NCI-H187 treated with DMSO at 0.1 percent for 48 hours (cell line): Measurements from ENCODE around the gene STT3B.
A peak's percentile ranks its signal among the peaks of the same experiment; 100 is the strongest.

ENCODE experiments used
- DNase-seq: peaks from one replicate; lab custom pipeline; 2025; lab: John Stamatoyannopoulos, UW

STT3B gene

GRCh38 chr3:31521468-31521867, 11.3 kb upstream of the STT3B start:
- DNase-seq = no peak

- DNase-seq = no peak
Observed at GRCh38 chr3:31522152-31522551, 10.6 kb upstream of the STT3B start.

- no peak for DNase-seq
Observed at GRCh38 chr3:31523543-31523942, 9.2 kb upstream of the STT3B start.

- DNase-seq = no peak
Observed at GRCh38 chr3:31525532-31525931, 7.2 kb upstream of the STT3B start.

- no peak for DNase-seq
Observed at GRCh38 chr3:31529421-31529820, 3.3 kb upstream of the STT3B start.

- no peak for DNase-seq
Observed at GRCh38 chr3:31530039-31530959, 2.4 kb upstream of the STT3B start.

- DNase-seq = no peak
Observed at GRCh38 chr3:31530960-31531335, 1.8 kb upstream of the STT3B start.

GRCh38 chr3:31531452-31531991, 1.2 kb upstream of the STT3B start:
- no peak for DNase-seq

GRCh38 chr3:31531992-31532586, 636 bp upstream of the STT3B start:
- DNase-seq = peak; percentile 74

- no peak for DNase-seq
Observed at GRCh38 chr3:31533169-31534064, 692 bp downstream of the STT3B start.

GRCh38 chr3:31534065-31534425, 1.3 kb downstream of the STT3B start:
- no peak for DNase-seq

GRCh38 chr3:31536497-31536896, 3.8 kb downstream of the STT3B start:
- no peak for DNase-seq

GRCh38 chr3:31538801-31539200, 6.1 kb downstream of the STT3B start:
- DNase-seq = no peak

GRCh38 chr3:31539275-31539674, 6.5 kb downstream of the STT3B start:
- DNase-seq = no peak

- DNase-seq = no peak
Observed at GRCh38 chr3:31541089-31541488, 8.4 kb downstream of the STT3B start.

- DNase-seq = no peak
Observed at GRCh38 chr3:31542246-31542645, 9.5 kb downstream of the STT3B start.

GRCh38 chr3:31543375-31543774, 10.7 kb downstream of the STT3B start:
- no peak for DNase-seq

- no peak for DNase-seq
Observed at GRCh38 chr3:31544634-31545033, 11.9 kb downstream of the STT3B start.

GRCh38 chr3:31546162-31546561, 13.4 kb downstream of the STT3B start:
- DNase-seq = no peak

- DNase-seq = no peak
Observed at GRCh38 chr3:31546725-31547124, 14.0 kb downstream of the STT3B start.

- DNase-seq = no peak
Observed at GRCh38 chr3:31550452-31551251, 17.9 kb downstream of the STT3B start.

GRCh38 chr3:31551646-31552045, 18.9 kb downstream of the STT3B start:
- no peak for DNase-seq
